Epithelial cell of proximal tubule (primary cell): ENCODE measurements around the gene COL16A1. TPM values are rescaled to one million over a fixed set of nuclear protein-coding genes. Genes with fewer than 3 reads are reported as not detected.

Experiments used
- DNase-seq: peaks from one replicate; pipeline ENCODE4 v3.0.0-alpha.2; 2011; ENCODE audit warnings: low read depth
- H3K4me3 ChIP-seq: 2 replicates; pipeline ENCODE4 v1.5.1; 2011; ENCODE audit warnings: low read depth, mild to moderate bottlenecking, low read length
- CTCF ChIP-seq: conservative IDR thresholded peaks from 2 replicates; pipeline ENCODE4 v1.5.1; 2012; ENCODE audit warnings: low read depth, mild to moderate bottlenecking, low read length
- total RNA-seq: library from RNA; depleted of rRNA; stranded (reverse); fragments of >200 nt; gene quantifications from 2 replicates; pipeline ENCODE4 v1.2.3, GENCODE V29; 2015

Gene COL16A1
- total RNA-seq, 1 donor from 2014 or later = 5.3 TPM

- no peak overlapping the region for H3K4me3 ChIP-seq
- no peak for DNase-seq
- no peak for TF ChIP-seq CTCF
Observed at GRCh38 chr1:31742462-31743212, 38.8 kb upstream of the COL16A1 start.

- no peak for TF ChIP-seq CTCF
- DNase-seq = no peak
- H3K4me3 ChIP-seq = no peak overlapping the region
Observed at GRCh38 chr1:31739346-31739745, 35.5 kb upstream of the COL16A1 start.

DNA sequence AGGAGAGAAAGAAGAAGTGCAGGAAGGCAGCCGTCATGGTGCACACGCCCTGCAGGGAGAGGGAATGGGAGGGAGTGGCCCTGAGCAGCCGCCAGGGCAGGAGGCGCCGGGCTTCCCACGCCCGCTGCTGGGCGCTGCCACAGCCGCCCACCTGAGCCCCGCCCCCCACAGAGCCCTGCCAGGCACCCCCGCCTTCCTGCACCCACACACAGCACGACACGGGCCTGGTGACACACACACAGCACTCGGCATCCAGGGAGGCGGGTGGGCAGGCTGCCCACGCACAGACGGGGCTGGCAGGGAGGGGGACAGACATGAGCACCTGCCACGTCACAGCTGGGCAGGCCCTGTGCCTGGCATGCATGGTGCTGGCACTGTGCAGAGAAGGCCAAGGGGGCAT is 32.9 kb upstream of the COL16A1 start:
- TF ChIP-seq CTCF = no peak
- no peak for DNase-seq
- no peak overlapping the region for H3K4me3 ChIP-seq

- no peak for TF ChIP-seq CTCF
- DNase-seq = no peak
- no peak overlapping the region for H3K4me3 ChIP-seq
Observed at GRCh38 chr1:31735571-31735970, 31.8 kb upstream of the COL16A1 start.

- no peak overlapping the region for H3K4me3 ChIP-seq
- TF ChIP-seq CTCF = no peak
- no peak for DNase-seq
Observed at GRCh38 chr1:31734582-31735107, 30.8 kb upstream of the COL16A1 start.

- TF ChIP-seq CTCF = no peak
- DNase-seq = no peak
- H3K4me3 ChIP-seq = no peak overlapping the region
Observed at GRCh38 chr1:31733389-31734219, 29.8 kb upstream of the COL16A1 start.
